ENCODE results near the gene TMIGD2. TPM values are rescaled to one million over a fixed set of nuclear protein-coding genes. Genes with fewer than 3 reads are reported as not detected.

Gene TMIGD2
- total and polyA plus RNA-seq, 4 donors, result 0.16 to 0.94 (median 0.48) TPM

GRCh38 chr19:4298810-4299550 is 3.2 kb downstream of the TMIGD2 start:
- Histone ChIP-seq H3K4me3 (ENCODE audit: low read depth in 1 of 3, low read length in 3 of 3) (no peak overlapping the region), H3K27me3 (ENCODE audit: control insufficient read depth in 4 of 4, insufficient read depth in 4 of 4, low read length in 3 of 4) (no peaks in the 10 kb centered on the region), H3K4me1 (ENCODE audit: control insufficient read depth in 4 of 4, insufficient read depth in 4 of 4, low read length in 3 of 4) (no peaks in the 10 kb centered on the region), H3K9ac (ENCODE audit: low read depth in 1 of 2, low read length in 2 of 2) (no peak overlapping the region), H3K27ac (ENCODE audit: low read depth in 1 of 2, low read length in 2 of 2) (no peak overlapping the region), H3K9me3 (ENCODE audit: control insufficient read depth in 4 of 4, low read length in 3 of 4) (no peaks in the 10 kb centered on the region), H3K36me3 (ENCODE audit: control insufficient read depth in 4 of 4, insufficient read depth in 3 of 4, low read depth in 1 of 4, low read length in 3 of 4) (no peaks in the 10 kb centered on the region)
- no peak for TF ChIP-seq ATF3 (IDR thresholded peaks at IDR 0.05)
- TF ChIP-seq HNF4G (IDR thresholded peaks at IDR 0.05), result no peak
- TF ChIP-seq FOXA1 (IDR thresholded peaks at IDR 0.05), result no peak
- TF ChIP-seq GABPA (IDR thresholded peaks at IDR 0.05 in 1 of 2, conservative IDR thresholded peaks at IDR 0.05 in 1 of 2), result no peak
- no peak for TF ChIP-seq MAX (IDR thresholded peaks at IDR 0.05)
- no peak for TF ChIP-seq CTCF (IDR thresholded peaks at IDR 0.05; ENCODE audit: low read depth, low read length, missing input control)
- WGBS, result 94% methylated on average over 8 of the region's 8 CpGs
- DNase-seq (ENCODE audit: low spot score), result no peak

- DNase-seq (ENCODE audit: low spot score), result no peak
- Histone ChIP-seq H3K4me3 (ENCODE audit: low read depth in 1 of 3, low read length in 3 of 3) (no peak overlapping the region), H3K9ac (ENCODE audit: low read depth in 1 of 2, low read length in 2 of 2) (no peak overlapping the region), H3K27me3 (ENCODE audit: control insufficient read depth in 4 of 4, insufficient read depth in 4 of 4, low read length in 3 of 4) (no peaks in the 10 kb centered on the region), H3K4me1 (ENCODE audit: control insufficient read depth in 4 of 4, insufficient read depth in 4 of 4, low read length in 3 of 4) (no peaks in the 10 kb centered on the region), H3K36me3 (ENCODE audit: control insufficient read depth in 4 of 4, insufficient read depth in 3 of 4, low read depth in 1 of 4, low read length in 3 of 4) (no peaks in the 10 kb centered on the region), H3K27ac (ENCODE audit: low read depth in 1 of 2, low read length in 2 of 2) (no peak overlapping the region), H3K9me3 (ENCODE audit: control insufficient read depth in 4 of 4, low read length in 3 of 4) (no peaks in the 10 kb centered on the region)
- WGBS, result 87% methylated on average over 27 of the region's 27 CpGs
- no peak for TF ChIP-seq SP1 (IDR thresholded peaks at IDR 0.05)
- TF ChIP-seq GABPA (IDR thresholded peaks at IDR 0.05 in 1 of 2, conservative IDR thresholded peaks at IDR 0.05 in 1 of 2), result no peak
- no peak for TF ChIP-seq RAD21 (IDR thresholded peaks at IDR 0.05)
- TF ChIP-seq MAX (IDR thresholded peaks at IDR 0.05), result no peak
- no peak for TF ChIP-seq ATF3 (IDR thresholded peaks at IDR 0.05)
- no peak for TF ChIP-seq HNF4G (IDR thresholded peaks at IDR 0.05)
- TF ChIP-seq FOXA1 (IDR thresholded peaks at IDR 0.05), result no peak
- TF ChIP-seq HNF4A (conservative IDR thresholded peaks at IDR 0.05), result no peak
- TF ChIP-seq FOXA2 (IDR thresholded peaks at IDR 0.05), result no peak
- no peak for TF ChIP-seq JUND (IDR thresholded peaks at IDR 0.05)
- TF ChIP-seq CTCF (IDR thresholded peaks at IDR 0.05; ENCODE audit: low read depth, low read length, missing input control), result no peak
- TF ChIP-seq YY1 (IDR thresholded peaks at IDR 0.05), result no peak
- no peak for TF ChIP-seq RXRA (IDR thresholded peaks at IDR 0.05)
- no peak for TF ChIP-seq EGR1 (IDR thresholded peaks at IDR 0.05; ENCODE audit: low read depth in 2 of 2)
- TF ChIP-seq REST (IDR thresholded peaks at IDR 0.05), result no peak
- no peak for TF ChIP-seq ZBTB33 (IDR thresholded peaks at IDR 0.05)
Observed at GRCh38 chr19:4297901-4298809, 4.0 kb downstream of the TMIGD2 start.
